ENCODE data around the gene ZDHHC12.

Gene ZDHHC12

GRCh38 chr9:128713941-128714573 lies 9.9 kb downstream of the ZDHHC12 start:
- Histone ChIP-seq H3K4me1 (ENCODE audit: insufficient read depth, low read length) (no peaks in the 10 kb centered on the region), H3K36me3 (ENCODE audit: insufficient read depth, low read length) (peaks cover 28% of the 10 kb centered on the region), H3K4me3 (ENCODE audit: low read length) (no peak overlapping the region), H2AFZ (ENCODE audit: low read depth, low read length) (no peak overlapping the region), H3K9me3 (ENCODE audit: low read length) (no peaks in the 10 kb centered on the region), H3K27me3 (ENCODE audit: insufficient read depth, low read length) (no peaks in the 10 kb centered on the region)

GRCh38 chr9:128713411-128713780 lies 10.5 kb downstream of the ZDHHC12 start:
- H2AFZ ChIP-seq (ENCODE audit: low read depth, low read length): no peak overlapping the region
- H3K36me3 ChIP-seq (ENCODE audit: insufficient read depth, low read length): peaks cover 28% of the 10 kb centered on the region

GRCh38 chr9:128712451-128713410 lies 11.2 kb downstream of the ZDHHC12 start:
- no peaks in the 10 kb centered on the region for H3K27me3 ChIP-seq (ENCODE audit: insufficient read depth, low read length)
- H3K4me3 ChIP-seq (ENCODE audit: low read length): no peak overlapping the region
- no peaks in the 10 kb centered on the region for H3K4me1 ChIP-seq (ENCODE audit: insufficient read depth, low read length)
- H3K9me3 ChIP-seq (ENCODE audit: low read length): no peaks in the 10 kb centered on the region
- peaks cover 24% of the 10 kb centered on the region for H3K36me3 ChIP-seq (ENCODE audit: insufficient read depth, low read length)
- no peak overlapping the region for H2AFZ ChIP-seq (ENCODE audit: low read depth, low read length)

More at GRCh38 chr9:128713411-128713780, 10.5 kb downstream of the ZDHHC12 start:
- Histone ChIP-seq H3K9me3 (ENCODE audit: low read length) (no peaks in the 10 kb centered on the region), H3K27me3 (ENCODE audit: insufficient read depth, low read length) (no peaks in the 10 kb centered on the region), H3K4me1 (ENCODE audit: insufficient read depth, low read length) (no peaks in the 10 kb centered on the region), H3K4me3 (ENCODE audit: low read length) (no peak overlapping the region)

- Histone ChIP-seq H3K36me3 (ENCODE audit: insufficient read depth, low read length) (peaks cover 11% of the 10 kb centered on the region), H3K4me3 (ENCODE audit: low read length) (no peak overlapping the region), H3K9me3 (ENCODE audit: low read length) (no peaks in the 10 kb centered on the region), H2AFZ (ENCODE audit: low read depth, low read length) (no peak overlapping the region), H3K4me1 (ENCODE audit: insufficient read depth, low read length) (peaks cover 4% of the 10 kb centered on the region), H3K27me3 (ENCODE audit: insufficient read depth, low read length) (no peaks in the 10 kb centered on the region)
Observed at GRCh38 chr9:128707446-128707845, 16.5 kb downstream of the ZDHHC12 start.

- Histone ChIP-seq H3K4me3 (ENCODE audit: low read length) (no peak overlapping the region), H3K36me3 (ENCODE audit: insufficient read depth, low read length) (peaks cover 11% of the 10 kb centered on the region), H3K27me3 (ENCODE audit: insufficient read depth, low read length) (no peaks in the 10 kb centered on the region), H2AFZ (ENCODE audit: low read depth, low read length) (no peak overlapping the region), H3K4me1 (ENCODE audit: insufficient read depth, low read length) (peaks cover 4% of the 10 kb centered on the region), H3K9me3 (ENCODE audit: low read length) (no peaks in the 10 kb centered on the region)
Observed at GRCh38 chr9:128706671-128707381, 17.1 kb downstream of the ZDHHC12 start.

GRCh38 chr9:128706045-128706444 lies 17.9 kb downstream of the ZDHHC12 start:
- H3K4me3 ChIP-seq (ENCODE audit: low read length): no peak overlapping the region
- no peaks in the 10 kb centered on the region for H3K9me3 ChIP-seq (ENCODE audit: low read length)
- peaks cover 11% of the 10 kb centered on the region for H3K36me3 ChIP-seq (ENCODE audit: insufficient read depth, low read length)
- peaks cover 4% of the 10 kb centered on the region for H3K4me1 ChIP-seq (ENCODE audit: insufficient read depth, low read length)
- no peaks in the 10 kb centered on the region for H3K27me3 ChIP-seq (ENCODE audit: insufficient read depth, low read length)
- H2AFZ ChIP-seq (ENCODE audit: low read depth, low read length): no peak overlapping the region

GRCh38 chr9:128705051-128705965 lies 18.6 kb downstream of the ZDHHC12 start:
- peaks cover 11% of the 10 kb centered on the region for H3K36me3 ChIP-seq (ENCODE audit: insufficient read depth, low read length)
- H2AFZ ChIP-seq (ENCODE audit: low read depth, low read length): no peak overlapping the region
- H3K27me3 ChIP-seq (ENCODE audit: insufficient read depth, low read length): no peaks in the 10 kb centered on the region
- H3K4me1 ChIP-seq (ENCODE audit: insufficient read depth, low read length): peaks cover 4% of the 10 kb centered on the region
- no peaks in the 10 kb centered on the region for H3K9me3 ChIP-seq (ENCODE audit: low read length)
- H3K4me3 ChIP-seq (ENCODE audit: low read length): no peak overlapping the region

- no peak overlapping the region for H3K4me3 ChIP-seq (ENCODE audit: low read length)
Observed at GRCh38 chr9:128704356-128704670, 19.6 kb downstream of the ZDHHC12 start.

GRCh38 chr9:128703616-128704355 lies 20.1 kb downstream of the ZDHHC12 start:
- H3K36me3 ChIP-seq (ENCODE audit: insufficient read depth, low read length): peaks cover 11% of the 10 kb centered on the region
- peak overlapping the region; percentile 91 for H2AFZ ChIP-seq (ENCODE audit: low read depth, low read length)
- peaks cover 4% of the 10 kb centered on the region for H3K4me1 ChIP-seq (ENCODE audit: insufficient read depth, low read length)
- no peaks in the 10 kb centered on the region for H3K9me3 ChIP-seq (ENCODE audit: low read length)
- peak overlapping the region; percentile 89 for H3K4me3 ChIP-seq (ENCODE audit: low read length)
- H3K27me3 ChIP-seq (ENCODE audit: insufficient read depth, low read length): no peaks in the 10 kb centered on the region

More at GRCh38 chr9:128704356-128704670, 19.6 kb downstream of the ZDHHC12 start:
- Histone ChIP-seq H2AFZ (ENCODE audit: low read depth, low read length) (no peak overlapping the region), H3K27me3 (ENCODE audit: insufficient read depth, low read length) (no peaks in the 10 kb centered on the region), H3K9me3 (ENCODE audit: low read length) (no peaks in the 10 kb centered on the region), H3K36me3 (ENCODE audit: insufficient read depth, low read length) (peaks cover 11% of the 10 kb centered on the region), H3K4me1 (ENCODE audit: insufficient read depth, low read length) (peaks cover 4% of the 10 kb centered on the region)

GRCh38 chr9:128702949-128703615 lies 20.8 kb downstream of the ZDHHC12 start:
- peak overlapping the region; percentile 89 for H3K4me3 ChIP-seq (ENCODE audit: low read length)

GRCh38 chr9:128702445-128702948 lies 21.4 kb downstream of the ZDHHC12 start, which contains the start of gene PKN3:
Gene PKN3 (plus strand): TSS chr9:128702503. CDS start chr9:128702916, 413 bp downstream.
- H3K36me3 ChIP-seq (ENCODE audit: insufficient read depth, low read length): peaks cover 9% of the 10 kb centered on the region
- H3K4me1 ChIP-seq (ENCODE audit: insufficient read depth, low read length): peaks cover 4% of the 10 kb centered on the region
- no peaks in the 10 kb centered on the region for H3K9me3 ChIP-seq (ENCODE audit: low read length)
- peak within 1 kb of the TSS; percentile 89 for H3K4me3 ChIP-seq (ENCODE audit: low read length)
- H3K27me3 ChIP-seq (ENCODE audit: insufficient read depth, low read length): no peaks in the 10 kb centered on the region
- H2AFZ ChIP-seq (ENCODE audit: low read depth, low read length): peak within 1 kb of the TSS; percentile 91

More at GRCh38 chr9:128702949-128703615, 20.8 kb downstream of the ZDHHC12 start:
- H2AFZ ChIP-seq (ENCODE audit: low read depth, low read length): peak overlapping the region; percentile 91
- H3K36me3 ChIP-seq (ENCODE audit: insufficient read depth, low read length): peaks cover 11% of the 10 kb centered on the region
- H3K4me1 ChIP-seq (ENCODE audit: insufficient read depth, low read length): peaks cover 4% of the 10 kb centered on the region
- no peaks in the 10 kb centered on the region for H3K27me3 ChIP-seq (ENCODE audit: insufficient read depth, low read length)
- no peaks in the 10 kb centered on the region for H3K9me3 ChIP-seq (ENCODE audit: low read length)
